Measurements from ENCODE around the gene XPO5.
A peak's percentile ranks its signal among the peaks of the same experiment; 100 is the strongest.
"Not testable (repeated sequence)": the region's sequence is repeated elsewhere in the genome, so short reads cannot be mapped to it uniquely, and the experiment has no call there.

Gene XPO5

GRCh38 chr6:43516697-43517504 lies 58.9 kb downstream of the XPO5 start, which contains the start of the genes POLR1C and YIPF3:
Gene POLR1C, plus strand, starts transcription at chr6:43517089. Its CDS starts 21 bp downstream, at chr6:43517110.
Gene YIPF3, minus strand, starts transcription at chr6:43516926. Its CDS starts 119 bp downstream, at chr6:43516807.
- DNase-seq: peak; percentile 96 to 97

DNA sequence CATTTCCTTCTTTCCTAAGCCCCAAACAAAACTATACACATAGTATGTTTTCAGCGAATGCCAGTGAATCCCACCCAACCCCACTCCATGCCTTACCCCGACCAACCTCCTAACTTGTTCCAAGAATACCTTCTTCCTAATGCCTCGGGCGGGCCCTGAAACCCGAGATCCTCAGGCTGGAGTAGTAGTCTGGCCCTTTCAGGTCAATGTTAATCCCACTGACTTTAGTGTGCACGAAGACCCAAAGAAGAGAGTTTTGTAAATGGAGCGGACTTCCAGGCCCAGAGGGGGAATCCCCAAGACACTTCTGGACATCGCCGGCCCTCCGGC lies 59.5 kb downstream of the XPO5 start:
- DNase-seq: no peak

GRCh38 chr6:43515808-43516207 lies 60.0 kb downstream of the XPO5 start:
- no peak for DNase-seq

- no peak for DNase-seq
Measured at GRCh38 chr6:43511824-43512415, 63.9 kb downstream of the XPO5 start.

DNA sequence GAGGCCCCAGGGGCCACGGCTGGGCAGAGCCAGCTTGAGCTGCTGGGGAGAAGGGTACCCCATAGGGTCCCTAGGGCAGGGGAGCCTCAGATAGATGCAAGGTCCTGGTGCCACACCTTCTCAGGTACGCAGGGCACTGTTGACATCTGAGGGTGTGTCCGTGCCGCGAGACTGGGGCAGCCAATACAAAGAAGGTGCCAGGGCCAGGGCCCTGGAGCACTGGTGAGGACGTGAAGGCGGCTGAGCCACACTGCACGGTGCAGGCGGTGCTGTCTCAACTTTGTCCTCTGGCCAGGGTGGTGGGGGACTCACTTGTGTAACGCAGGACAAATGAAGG lies 65.0 kb downstream of the XPO5 start:
- DNase-seq: no peak

GRCh38 chr6:43509984-43510826 lies 65.6 kb downstream of the XPO5 start, which contains the start of gene LRRC73:
Gene LRRC73, minus strand, starts transcription at chr6:43510346. Its CDS starts 561 bp downstream, at chr6:43509785.
- peak; percentile 78 to 85 for DNase-seq

GRCh38 chr6:43509142-43509983 lies 66.5 kb downstream of the XPO5 start:
- DNase-seq: no peak

DNA sequence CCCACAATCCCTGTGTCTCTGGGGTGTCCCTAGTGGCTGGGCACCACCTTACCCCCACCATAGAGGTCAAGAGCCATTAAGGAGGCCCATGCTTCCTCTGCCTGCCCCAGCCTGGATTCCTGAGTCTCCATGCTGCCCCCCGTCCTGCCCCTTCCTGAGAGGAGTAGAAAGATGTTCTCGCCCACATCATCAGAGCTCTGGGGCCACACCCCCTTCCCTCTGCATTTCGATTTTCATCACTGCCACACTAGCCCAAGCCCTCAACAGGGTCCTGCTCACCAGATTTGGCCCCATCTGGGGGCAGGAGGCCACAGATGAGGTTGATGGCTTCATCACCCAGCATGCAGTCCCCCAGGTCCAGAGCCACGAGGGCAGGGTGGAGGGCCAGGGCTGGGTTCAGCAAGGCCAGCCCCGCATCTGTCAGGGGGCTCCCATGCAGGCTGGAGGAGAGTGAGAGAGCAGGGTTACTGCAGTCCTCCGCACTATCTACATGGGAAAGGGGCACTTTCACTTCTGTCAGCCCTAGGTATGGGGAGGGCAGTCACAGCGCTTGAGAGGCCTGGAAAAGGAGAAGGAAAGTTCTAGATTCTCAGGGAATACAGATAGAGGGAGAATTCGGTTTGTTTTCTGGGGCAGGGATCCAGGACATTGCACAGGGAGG lies 67.2 kb downstream of the XPO5 start:
- no peak for DNase-seq

DNA sequence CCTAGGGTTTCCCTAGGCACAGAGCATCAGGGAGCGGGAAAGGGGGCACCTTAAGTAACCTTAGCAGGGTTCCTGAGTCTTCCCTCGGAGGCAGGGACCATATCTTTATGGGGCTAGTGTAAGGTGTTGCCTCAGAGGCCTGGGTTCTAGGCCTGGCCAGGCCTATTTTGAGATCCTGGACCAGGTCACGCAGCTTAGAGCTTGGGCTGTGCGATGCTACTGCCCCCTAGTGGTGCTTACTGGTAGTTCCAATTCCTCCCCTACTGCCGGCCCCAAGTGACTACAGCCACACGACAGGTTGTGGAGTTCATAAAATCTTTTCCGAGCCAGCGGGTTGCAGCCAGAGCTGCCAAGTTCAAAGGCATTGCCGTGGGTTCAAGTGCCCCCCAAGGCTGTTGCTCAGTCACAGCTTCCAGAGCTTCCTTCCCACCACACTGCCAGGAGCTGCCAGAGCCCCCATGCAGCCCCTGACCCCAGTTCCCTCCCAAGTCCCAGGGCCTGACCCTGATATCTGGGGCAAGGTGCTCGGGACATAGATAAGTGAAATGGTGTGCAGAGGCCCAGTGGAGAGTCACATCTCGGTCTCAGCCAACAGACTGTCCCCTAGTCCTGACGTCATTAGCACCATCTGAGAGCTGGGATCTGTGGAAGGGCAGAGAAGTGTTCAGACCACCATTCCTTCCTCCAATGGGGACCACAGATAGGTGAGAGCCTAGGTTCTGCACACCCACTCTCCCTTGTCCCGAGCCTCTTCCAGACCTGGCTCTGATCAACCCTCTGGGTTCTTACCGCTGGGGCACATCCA lies 69.0 kb downstream of the XPO5 start:
- peak; percentile 80 to 85 for DNase-seq

DNA sequence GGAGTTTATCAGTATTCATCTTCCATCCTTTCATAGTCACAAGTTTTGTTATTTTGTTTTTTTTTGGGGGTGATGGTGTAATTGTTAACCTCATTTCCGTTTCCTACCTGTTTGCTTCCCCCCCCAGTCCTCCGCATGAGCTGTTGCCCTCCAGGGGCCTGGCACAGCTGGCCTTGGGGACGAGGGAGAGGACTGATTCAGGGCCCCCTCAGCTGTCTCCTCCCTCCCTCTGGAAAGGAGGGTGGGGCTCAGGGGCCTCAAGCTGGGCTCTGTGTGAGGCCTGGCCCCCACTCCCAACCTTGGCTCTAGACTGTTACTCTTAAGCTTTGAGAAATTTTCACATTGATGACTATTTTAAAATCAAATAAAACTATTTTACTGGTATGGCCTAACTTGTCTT lies 69.7 kb downstream of the XPO5 start:
- no peak for DNase-seq

- DNase-seq: no peak
Measured at GRCh38 chr6:43505718-43506117, 70.1 kb downstream of the XPO5 start.

GRCh38 chr6:43504756-43505593 lies 70.9 kb downstream of the XPO5 start:
- no peak for DNase-seq

DNA sequence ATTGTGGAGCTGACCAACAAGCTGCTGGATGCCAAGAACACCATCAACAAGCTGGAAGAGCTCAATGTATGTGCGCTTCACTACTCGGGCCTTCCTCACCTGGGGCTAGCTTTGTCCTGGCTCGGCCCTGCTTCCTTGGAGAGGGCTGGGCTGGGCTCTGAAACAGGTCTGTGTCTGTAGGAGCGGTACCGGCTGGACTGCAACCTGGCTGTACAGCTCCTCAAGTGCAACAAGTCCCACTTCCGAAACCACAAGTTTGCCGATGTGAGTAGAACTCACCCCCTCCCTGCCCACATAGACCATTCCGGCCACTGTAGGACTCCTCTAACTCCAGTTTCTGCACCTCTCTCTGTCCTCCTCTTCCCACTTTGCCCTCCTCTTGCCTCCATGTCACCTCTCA lies 72.4 kb downstream of the XPO5 start:
- no peak for DNase-seq

DNA sequence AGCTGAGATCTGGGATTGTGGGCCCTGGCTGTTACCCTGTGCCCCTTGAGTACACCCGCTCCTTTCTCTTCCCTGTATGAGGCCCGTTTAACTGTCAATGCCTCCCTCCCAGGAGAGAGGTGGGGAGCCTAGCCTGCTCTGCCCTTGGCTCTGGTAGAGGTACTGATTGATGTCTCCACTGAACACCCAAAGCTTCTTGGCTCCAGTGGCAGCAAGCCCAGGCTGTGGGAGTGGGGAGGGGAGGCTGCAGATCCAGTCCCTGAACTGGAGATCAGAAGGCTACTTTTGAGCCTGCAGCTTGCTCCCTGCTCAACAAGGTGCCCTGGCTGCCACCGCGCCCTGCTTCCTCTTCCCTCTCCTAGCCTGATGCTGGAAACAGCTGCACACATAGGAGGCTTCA lies 73.2 kb downstream of the XPO5 start:
- DNase-seq: no peak

GRCh38 chr6:43500921-43501320 lies 74.9 kb downstream of the XPO5 start:
- DNase-seq: no peak

DNA sequence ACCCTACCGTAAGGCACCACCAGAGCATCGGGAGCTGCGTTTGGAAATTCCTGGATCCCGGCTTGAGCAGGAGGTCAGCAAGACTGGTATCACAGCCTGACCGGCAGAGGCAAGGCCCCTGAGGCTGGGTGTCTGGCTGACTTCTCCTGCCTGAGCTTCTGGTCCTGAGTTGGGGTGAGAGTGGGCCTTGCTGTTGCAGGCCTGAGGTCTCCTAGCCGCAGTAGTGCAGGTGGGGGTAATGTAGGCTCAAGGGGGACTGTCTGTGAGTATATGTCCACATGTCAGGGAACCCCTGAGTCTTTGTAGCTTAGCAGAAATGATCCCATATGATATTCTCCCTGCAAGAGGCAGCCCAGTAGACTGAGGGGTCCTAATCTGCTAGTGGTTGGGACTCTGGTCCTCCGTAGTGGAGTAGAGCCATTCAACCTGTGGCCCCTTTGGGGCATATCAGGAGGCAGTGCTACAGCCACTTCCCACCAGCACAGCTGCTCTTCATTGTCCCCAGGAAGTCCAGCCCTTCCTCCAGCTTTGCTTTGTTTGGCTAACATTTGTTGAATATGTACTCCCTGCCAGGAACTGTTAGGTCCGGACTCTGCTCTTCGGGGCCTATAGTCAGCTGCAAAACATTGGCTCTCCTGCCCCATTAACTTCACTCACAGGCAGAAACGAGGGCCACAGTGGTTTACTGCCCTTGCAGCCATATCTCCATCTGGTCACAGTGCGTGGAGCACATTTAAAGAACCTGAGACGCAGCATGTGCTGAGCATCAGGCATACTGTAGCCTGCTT lies 76.6 kb downstream of the XPO5 start:
- no peak for DNase-seq

GRCh38 chr6:43498291-43498690 lies 77.5 kb downstream of the XPO5 start:
- DNase-seq: not testable (repeated sequence)

GRCh38 chr6:43497689-43498088 lies 78.1 kb downstream of the XPO5 start:
- no peak for DNase-seq

- no peak for DNase-seq
Measured at GRCh38 chr6:43497129-43497396, 78.8 kb downstream of the XPO5 start.

All from CD4-positive, alpha-beta T cell treated with Interferon alpha-2 for 1 hour (primary cell).